A549 treated with CORT108297 at 1 μM for 4 hours (cell line): ENCODE measurements around the gene STAMBP. TPM values are rescaled to one million over a fixed set of nuclear protein-coding genes. Genes with fewer than 3 reads are reported as not detected.

ENCODE experiments used
- total RNA-seq: library from RNA; stranded (reverse); fragments of 200-300 nt; extraction: Qiagen RNA extraction; gene quantifications from 5 replicates; pipeline ENCODE4 v1.2.3, GENCODE V29; 2022

Gene STAMBP
- 48.1 to 51.1 TPM (median 49.9 TPM) in 5 replicates for total RNA-seq

DNA sequence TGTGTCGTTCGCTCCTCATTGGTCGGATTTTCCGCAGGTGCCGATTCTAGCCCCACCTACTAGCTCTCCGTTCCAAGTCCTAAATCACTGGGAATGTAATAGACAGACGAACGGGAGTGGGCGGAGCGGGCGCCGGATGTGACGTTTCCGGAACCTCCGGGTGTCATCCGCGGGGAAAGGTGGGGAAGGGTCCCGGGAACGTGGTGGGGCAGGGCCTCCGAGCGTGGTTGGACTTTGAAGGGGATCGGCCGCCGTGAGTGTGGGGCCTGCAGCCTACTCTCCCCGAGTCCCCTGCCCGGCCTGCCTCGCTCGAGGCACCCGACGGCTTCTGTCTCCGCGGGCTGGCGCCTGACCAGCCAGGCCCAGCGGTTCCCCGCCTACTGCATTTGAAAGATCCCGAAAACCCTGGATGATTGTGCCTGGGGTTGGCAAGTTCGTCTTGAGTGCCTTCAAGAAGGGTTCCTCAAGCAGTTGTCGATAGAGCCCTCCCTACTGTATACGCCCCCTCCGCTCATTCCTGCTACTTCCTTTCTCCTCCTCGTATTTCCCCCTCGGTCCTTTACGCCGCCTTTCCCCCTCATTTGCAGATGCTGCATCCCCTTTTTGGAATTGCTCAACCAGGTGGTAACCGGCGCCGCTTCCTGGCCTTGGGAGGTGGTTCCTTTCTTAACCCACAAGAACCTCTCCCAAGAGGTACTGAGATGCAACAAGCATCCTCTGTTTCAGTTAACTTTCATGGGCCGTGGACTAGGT is at the start of gene STAMBP:
STAMBP (plus strand) TSS at position 144 of the 753 bp plus-strand sequence. CDS start 1,896 bp downstream, outside the sequence.

GRCh38 chr2:73779467-73780236 is 49.1 kb upstream of the STAMBP start, which contains the start of gene DUSP11:
TSS of gene DUSP11 (minus strand) at chr2:73780103. CDS start at chr2:73779974, 129 bp downstream.

GRCh38 chr2:73783883-73784282 is 44.9 kb upstream of the STAMBP start, which contains the start of gene C2orf78:
TSS of gene C2orf78 (plus strand) at chr2:73784183. CDS start at chr2:73784310, 127 bp downstream.

GRCh38 chr2:73892631-73893329 is 64.0 kb downstream of the STAMBP start, which contains the start of gene ACTG2:
TSS of gene ACTG2 (plus strand) at chr2:73893008. CDS start at chr2:73901312, 8,304 bp downstream.

Other genes with a start within 250 kb of the STAMBP start
- not detected in 5 replicates for gene NAT8, start 186.5 kb upstream of the STAMBP start, total RNA-seq
- gene TPRKB, start 91.6 kb upstream of the STAMBP start, total RNA-seq, result 69.5 to 109 TPM (median 84.0 TPM) in 5 replicates
- gene DUSP11, start 48.9 kb upstream of the STAMBP start, total RNA-seq, result 38.6 to 48.2 TPM (median 38.8 TPM) in 5 replicates
- not detected in 5 replicates for gene C2orf78, start 44.8 kb upstream of the STAMBP start, total RNA-seq
- 0.09 to 0.19 TPM (median 0.15 TPM) in 4 of 5 replicates, not detected in the other for gene ACTG2, start 64.0 kb downstream of the STAMBP start, total RNA-seq
- 146 to 161 TPM (median 148 TPM) in 5 replicates for gene DGUOK, start 97.9 kb downstream of the STAMBP start, total RNA-seq
- gene TET3, start 155.9 kb downstream of the STAMBP start, total RNA-seq, result 5.6 to 7.7 TPM (median 6.6 TPM) in 5 replicates